BLaER1 treated with 17β-estradiol and CSF1 and Interleukin-3, amounts not matched to agents 10 nM and 100 nM (cell line): ENCODE measurements around the gene PRSS22.
A peak's percentile ranks its signal among the peaks of the same experiment; 100 is the strongest.

Source experiments
- H3K27ac ChIP-seq, 11 experiments: shearing (Covaris generic); formaldehyde crosslinking; 2 replicates each; pipeline ENCODE4 v1.8.1; 2022
- H3K27me3 ChIP-seq, 11 experiments: shearing (Covaris generic); formaldehyde crosslinking; 2 replicates each; pipeline ENCODE4 v1.8.1; 2022
- H3K36me3 ChIP-seq, 11 experiments: shearing (Covaris generic); formaldehyde crosslinking; 2 replicates each; pipeline ENCODE4 v1.8.1; 2022
- H3K4me1 ChIP-seq, 10 experiments: shearing (Covaris generic); formaldehyde crosslinking; 2 replicates each; pipeline ENCODE4 v1.8.1; 2022
- H3K4me2 ChIP-seq, 11 experiments: shearing (Covaris generic); formaldehyde crosslinking; 2 replicates each; pipeline ENCODE4 v1.8.1; 2022
- H3K4me3 ChIP-seq, 10 experiments: shearing (Covaris generic); formaldehyde crosslinking; 2 replicates each; pipeline ENCODE4 v1.8.1; 2022
- H3K9ac ChIP-seq, 11 experiments: shearing (Covaris generic); formaldehyde crosslinking; 2 replicates each; pipeline ENCODE4 v1.8.1; 2022
- H3K9me3 ChIP-seq, 11 experiments: shearing (Covaris generic); formaldehyde crosslinking; replicated peaks in 1 of 11; 2 replicates each; pipeline ENCODE4 v1.8.1; 2022
- H4K20me1 ChIP-seq, 11 experiments: shearing (Covaris generic); formaldehyde crosslinking; 2 replicates each; pipeline ENCODE4 v1.8.1; 2022
- Cebpa-rat ChIP-seq, 11 experiments: shearing (Covaris generic); IDR thresholded peaks; 2 replicates each; pipeline ENCODE4 v1.8.1; 2022

PRSS22 gene

GRCh38 chr16:2819179-2819938 is 38.6 kb downstream of the PRSS22 start:
- Histone ChIP-seq H3K4me2 (no peak overlapping the region), H3K9ac (no peak overlapping the region; a peak in 1 of 22 replicates), H3K27me3 (no peaks in the 10 kb centered on the region), H3K4me1 (peaks cover 8 to 28% (median 19%) of the 10 kb centered on the region in 10 experiments; a peak in 17 of 20 replicates), H4K20me1 (no peaks in the 10 kb centered on the region; a peak in 1 of 22 replicates), H3K27ac (no peak overlapping the region), H3K9me3 (no peaks in the 10 kb centered on the region), H3K4me3 (no peak overlapping the region), H3K36me3 (no peaks in the 10 kb centered on the region)
- no peak for TF ChIP-seq Cebpa-rat (IDR thresholded peaks at IDR 0.05)

GRCh38 chr16:2818272-2818876 is 39.6 kb downstream of the PRSS22 start:
- Histone ChIP-seq H3K9me3 (no peaks in the 10 kb centered on the region), H3K9ac (peak overlapping the region in 3 of 11 experiments; percentile 56 to 73 (median 68); a peak in 5 of 22 replicates), H3K36me3 (no peaks in the 10 kb centered on the region), H3K27me3 (no peaks in the 10 kb centered on the region), H3K4me3 (peak overlapping the region in 5 of 10 experiments; percentile 43 to 64 (median 55); a peak in 5 of 20 replicates), H3K27ac (peak overlapping the region in 1 of 11 experiments; percentile 66; a peak in 1 of 22 replicates), H3K4me1 (peaks cover 8 to 31% (median 20%) of the 10 kb centered on the region in 10 experiments; a peak in 17 of 20 replicates), H4K20me1 (no peaks in the 10 kb centered on the region; a peak in 1 of 22 replicates), H3K4me2 (peak overlapping the region in 9 of 11 experiments; percentile 42 to 70 (median 62); a peak in 18 of 22 replicates)
- no peak for TF ChIP-seq Cebpa-rat (IDR thresholded peaks at IDR 0.05)

GRCh38 chr16:2817340-2818271 is 40.4 kb downstream of the PRSS22 start:
- Histone ChIP-seq H3K9ac (peak overlapping the region; percentile 56 to 75 (median 68); a peak in 20 of 22 replicates), H3K36me3 (no peaks in the 10 kb centered on the region), H3K4me1 (peaks cover 8 to 31% (median 20%) of the 10 kb centered on the region in 10 experiments; a peak in 17 of 20 replicates), H4K20me1 (no peaks in the 10 kb centered on the region; a peak in 1 of 22 replicates), H3K4me3 (peak overlapping the region; percentile 37 to 64 (median 50)), H3K27ac (peak overlapping the region in 9 of 11 experiments; percentile 48 to 69 (median 60); a peak in 17 of 22 replicates), H3K27me3 (no peaks in the 10 kb centered on the region), H3K9me3 (no peaks in the 10 kb centered on the region), H3K4me2 (peak overlapping the region; percentile 42 to 70 (median 62))
- TF ChIP-seq Cebpa-rat (IDR thresholded peaks at IDR 0.05), result no peak

GRCh38 chr16:2816751-2817339 is 41.1 kb downstream of the PRSS22 start, which contains the start of gene PRSS21:
Gene PRSS21, plus strand, starts transcription at chr16:2817237. Its CDS starts 32 bp downstream, at chr16:2817269.
- Histone ChIP-seq H3K9ac (peak within 1 kb of the TSS; percentile 56 to 75 (median 68)), H3K9me3 (no peaks in the 10 kb centered on the region), H3K4me3 (peak within 1 kb of the TSS; percentile 37 to 64 (median 50)), H3K4me1 (peaks cover 8 to 37% (median 26%) of the 10 kb centered on the region in 10 experiments), H4K20me1 (no peaks in the 10 kb centered on the region; a peak in 1 of 22 replicates), H3K27ac (peak within 1 kb of the TSS in 10 of 11 experiments; percentile 48 to 69 (median 63); a peak in 18 of 22 replicates), H3K4me2 (peak within 1 kb of the TSS; percentile 53 to 78 (median 68)), H3K36me3 (no peaks in the 10 kb centered on the region), H3K27me3 (no peaks in the 10 kb centered on the region)
- TF ChIP-seq Cebpa-rat (IDR thresholded peaks at IDR 0.05), result no peak

GRCh38 chr16:2815299-2815771 is 42.6 kb downstream of the PRSS22 start:
- H3K27ac ChIP-seq, result no peak overlapping the region
- no peaks in the 10 kb centered on the region for H3K27me3 ChIP-seq
- H3K4me2 ChIP-seq, result 0 out of 22 replicates have a peak overlapping the region, but pooled peaks of 3 of the 11 experiments have one; percentile 5 to 15 (median 5)
- H4K20me1 ChIP-seq, result no peaks in the 10 kb centered on the region
- TF ChIP-seq Cebpa-rat (IDR thresholded peaks at IDR 0.05), result no peak
- H3K36me3 ChIP-seq, result no peaks in the 10 kb centered on the region
- H3K9ac ChIP-seq, result peak overlapping the region in 1 of 11 experiments; percentile 35; a peak in 1 of 22 replicates
- peaks cover 8 to 42% (median 30%) of the 10 kb centered on the region in 10 experiments for H3K4me1 ChIP-seq
- H3K9me3 ChIP-seq, result no peaks in the 10 kb centered on the region
- no peak overlapping the region for H3K4me3 ChIP-seq

GRCh38 chr16:2814551-2815298 is 43.2 kb downstream of the PRSS22 start:
- H3K27ac ChIP-seq, result no peak overlapping the region
- H3K4me2 ChIP-seq, result 0 out of 22 replicates have a peak overlapping the region, but pooled peaks of 3 of the 11 experiments have one; percentile 5 to 15 (median 5)
- no peaks in the 10 kb centered on the region for H3K9me3 ChIP-seq
- no peak for TF ChIP-seq Cebpa-rat (IDR thresholded peaks at IDR 0.05)
- peak overlapping the region in 1 of 11 experiments; percentile 35; a peak in 1 of 22 replicates for H3K9ac ChIP-seq
- H3K4me3 ChIP-seq, result no peak overlapping the region
- H4K20me1 ChIP-seq, result no peaks in the 10 kb centered on the region
- H3K27me3 ChIP-seq, result no peaks in the 10 kb centered on the region
- peaks cover 8 to 42% (median 30%) of the 10 kb centered on the region in 10 experiments for H3K4me1 ChIP-seq
- no peaks in the 10 kb centered on the region for H3K36me3 ChIP-seq

- Histone ChIP-seq H3K4me1 (peaks cover 8 to 42% (median 30%) of the 10 kb centered on the region in 10 experiments), H3K36me3 (no peaks in the 10 kb centered on the region), H4K20me1 (no peaks in the 10 kb centered on the region), H3K9ac (no peak overlapping the region), H3K4me3 (no peak overlapping the region), H3K27ac (no peak overlapping the region), H3K27me3 (no peaks in the 10 kb centered on the region), H3K9me3 (no peaks in the 10 kb centered on the region), H3K4me2 (0 out of 22 replicates have a peak overlapping the region, but pooled peaks of 1 of the 11 experiments have one; percentile 20)
- TF ChIP-seq Cebpa-rat (IDR thresholded peaks at IDR 0.05), result no peak
Observed at GRCh38 chr16:2813771-2814221, 44.2 kb downstream of the PRSS22 start.
